Measurements from ENCODE around the gene PKP3.
A peak's percentile ranks its signal among the peaks of the same experiment; 100 is the strongest.

PKP3 gene

GRCh38 chr11:449889-450808 is 56.1 kb downstream of the PKP3 start, which contains the start of gene PTDSS2:
PTDSS2 (plus strand) TSS chr11:450279; CDS start chr11:450456, 177 bp downstream.
- DNase-seq: peak; percentile 38

- DNase-seq: no peak
Observed at GRCh38 chr11:450809-451451, 56.9 kb downstream of the PKP3 start.

GRCh38 chr11:451738-452137 is 57.7 kb downstream of the PKP3 start:
- no peak for DNase-seq

- DNase-seq: no peak
Observed at GRCh38 chr11:452203-452744, 58.3 kb downstream of the PKP3 start.

- no peak for DNase-seq
Observed at GRCh38 chr11:452916-453527, 59.0 kb downstream of the PKP3 start.

- DNase-seq: no peak
Observed at GRCh38 chr11:453564-453963, 59.6 kb downstream of the PKP3 start.

- DNase-seq: no peak
Observed at GRCh38 chr11:454043-454442, 60.0 kb downstream of the PKP3 start.
